Fibroblast of the aortic adventitia (primary cell): ENCODE data around the gene TIRAP. TPM values are rescaled to one million over a fixed set of nuclear protein-coding genes. Genes with fewer than 3 reads are reported as not detected.
"Not testable (repeated sequence)": the region's sequence is repeated elsewhere in the genome, so short reads cannot be mapped to it uniquely, and the experiment has no call there.

Source experiments
- DNase-seq: peaks from one replicate; pipeline ENCODE4 v3.0.0-alpha.2; 2010; ENCODE audit warnings: low read depth
- H3K4me3 ChIP-seq: 2 replicates; pipeline ENCODE4 v1.5.1; 2011; ENCODE audit warnings: low read depth, mild to moderate bottlenecking, control low read depth, low read length, moderate library complexity
- CTCF ChIP-seq: IDR thresholded peaks from 2 replicates; pipeline ENCODE4 v1.5.1; 2011; ENCODE audit warnings: mild to moderate bottlenecking, low read length, control low read depth, inconsistent platforms; ENCODE audit not compliant: insufficient read depth
- total RNA-seq: library from RNA; depleted of rRNA; stranded (reverse); fragments of >200 nt; gene quantifications from 2 replicates; pipeline ENCODE4 v1.2.3, GENCODE V29; 2012; ENCODE audit warnings: low replicate concordance

Gene TIRAP, protein sequence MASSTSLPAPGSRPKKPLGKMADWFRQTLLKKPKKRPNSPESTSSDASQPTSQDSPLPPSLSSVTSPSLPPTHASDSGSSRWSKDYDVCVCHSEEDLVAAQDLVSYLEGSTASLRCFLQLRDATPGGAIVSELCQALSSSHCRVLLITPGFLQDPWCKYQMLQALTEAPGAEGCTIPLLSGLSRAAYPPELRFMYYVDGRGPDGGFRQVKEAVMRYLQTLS
- 2.9 and 5.8 TPM in 2 replicates for total RNA-seq

DNA sequence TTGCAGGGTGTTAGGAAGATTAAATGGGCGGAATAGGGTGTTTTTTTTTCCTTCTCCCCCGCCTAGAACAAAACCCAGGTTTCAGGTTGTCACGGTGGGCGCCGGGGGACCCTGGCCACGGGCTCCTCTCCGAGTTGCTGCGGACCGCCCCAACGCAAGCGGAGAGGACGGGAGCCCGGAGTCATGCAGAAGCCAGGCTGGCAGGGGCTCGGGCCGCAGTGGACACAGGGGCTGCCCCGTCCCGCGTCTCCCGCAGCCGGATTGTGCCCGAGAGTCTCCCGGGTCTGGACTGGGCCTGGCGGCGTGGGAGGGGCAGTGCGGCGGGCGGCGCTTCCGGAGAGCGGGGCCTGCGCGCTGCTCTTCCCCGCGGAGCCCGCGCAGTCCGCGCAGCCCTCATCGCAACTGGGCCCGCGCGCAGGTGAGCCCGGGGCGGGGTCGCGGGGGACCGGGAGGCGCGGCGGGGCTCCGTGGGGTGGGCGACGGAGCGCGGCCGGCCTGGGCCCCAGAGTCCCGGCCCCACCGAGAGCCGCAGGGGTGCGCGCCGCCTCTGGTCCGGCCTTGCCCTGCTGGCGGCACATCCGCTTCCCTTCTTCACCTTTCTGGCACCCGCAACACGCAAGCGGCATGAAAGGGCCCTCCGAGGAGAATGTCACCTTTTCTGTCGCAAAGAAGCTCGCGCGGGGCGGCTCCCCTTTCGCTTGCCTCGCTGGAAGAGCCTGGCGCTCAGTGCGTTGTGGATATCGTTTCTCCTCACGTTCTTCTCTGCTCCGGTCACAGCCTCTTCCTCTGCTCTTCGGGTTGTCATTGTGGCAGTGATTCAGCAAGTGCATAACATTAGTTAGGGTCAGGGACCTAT, at the start of gene TIRAP:
Gene TIRAP, plus strand, starts transcription at position 358 of the 856 bp plus-strand sequence. CDS start 7,802 bp downstream, outside the sequence.
- H3K4me3 ChIP-seq, result peak within 1 kb of the TSS; percentile 77
- DNase-seq, result peak; percentile 42
- TF ChIP-seq CTCF, result peak; percentile 13

GRCh38 chr11:126233391-126233790, 49.5 kb upstream of the TIRAP start:
- no peak overlapping the region for H3K4me3 ChIP-seq
- TF ChIP-seq CTCF, result no peak
- DNase-seq, result no peak

- no peak overlapping the region for H3K4me3 ChIP-seq
- peak; percentile 16 for DNase-seq
- no peak for TF ChIP-seq CTCF
Measured at GRCh38 chr11:126246636-126247035, 36.3 kb upstream of the TIRAP start.

- TF ChIP-seq CTCF, result no peak
- DNase-seq, result no peak
- no peak overlapping the region for H3K4me3 ChIP-seq
Measured at GRCh38 chr11:126253265-126253664, 29.6 kb upstream of the TIRAP start.

- DNase-seq, result no peak
- TF ChIP-seq CTCF, result no peak
Measured at GRCh38 chr11:126254819-126255218, 28.1 kb upstream of the TIRAP start.

DNA sequence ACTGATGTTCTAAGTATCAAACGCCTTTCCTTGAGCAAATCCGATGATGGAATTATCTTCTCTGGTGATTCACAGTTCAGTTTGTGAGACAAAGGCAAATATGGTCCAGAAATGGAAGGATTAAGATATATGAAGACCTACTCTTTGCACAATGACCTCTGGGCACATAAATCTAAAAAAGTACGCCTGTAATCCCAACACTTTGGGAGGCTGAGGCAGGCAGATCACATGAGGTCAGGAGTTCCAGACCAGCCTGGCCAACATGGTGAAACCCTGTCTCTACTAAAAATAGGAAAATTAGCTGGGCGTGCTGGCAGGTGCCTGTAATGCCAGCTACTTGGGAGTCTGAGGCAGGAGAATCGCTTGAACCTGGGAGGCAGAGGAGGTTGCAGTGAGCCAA, 27.4 kb upstream of the TIRAP start:
- not testable (repeated sequence) for DNase-seq, H3K4me3 ChIP-seq

More at GRCh38 chr11:126254819-126255218, 28.1 kb upstream of the TIRAP start:
- no peak overlapping the region for H3K4me3 ChIP-seq

GRCh38 chr11:126256216-126256615, 26.7 kb upstream of the TIRAP start:
- no peak overlapping the region for H3K4me3 ChIP-seq
- no peak for DNase-seq
- no peak for TF ChIP-seq CTCF
